WTC11 (cell line): ENCODE data around the gene FAM3D. TPM values are rescaled to one million over a fixed set of nuclear protein-coding genes. Genes with fewer than 3 reads are reported as not detected.

Experiments
- ATAC-seq: fragments of 200-7000 bp; cut with Tn5 transposase; 2 replicates; pipeline ENCODE4 v1.10.0; 2021; ENCODE audit warnings: mild to moderate bottlenecking, moderate library complexity
- CTCF ChIA-PET: fragments of 300-600 bp; sonication (Branson Sonifier 250); formaldehyde crosslinking; loops from one replicate; lab custom pipeline; 2021; ENCODE audit warnings: antibody characterized with exemption; lab: Charles Lee
- POLR2A ChIA-PET: fragments of 350-600 bp; sonication (Branson Sonifier 250); formaldehyde crosslinking; loops from one replicate; lab custom pipeline; 2021; ENCODE audit warnings: antibody characterized with exemption; lab: Charles Lee
- DNase-seq: peaks from one replicate; pipeline ENCODE4 v3.0.0; 2021; ENCODE audit warnings: low spot score
- H3K27ac Mint-ChIP-seq: 2 replicates; pipeline ENCODE4 v1.8.0; 2021; ENCODE audit warnings: mixed read lengths
- H3K27me3 Mint-ChIP-seq: 2 replicates; pipeline ENCODE4 v1.8.0; 2021; ENCODE audit warnings: low read depth, mild to moderate bottlenecking, moderate library complexity, mixed read lengths
- H3K36me3 Mint-ChIP-seq: 2 replicates; pipeline ENCODE4 v1.8.0; 2021; ENCODE audit warnings: mixed read lengths
- H3K4me1 Mint-ChIP-seq: 2 replicates; pipeline ENCODE4 v1.8.0; 2022; ENCODE audit warnings: mixed read lengths
- H3K4me3 Mint-ChIP-seq: 2 replicates; pipeline ENCODE4 v1.8.0; 2021; ENCODE audit warnings: mild to moderate bottlenecking, moderate library complexity, mixed read lengths
- H3K9me3 Mint-ChIP-seq: 2 replicates; pipeline ENCODE4 v1.8.0; 2021; ENCODE audit warnings: mixed read lengths
- EMX1 ChIP-seq: fragments of 250-450 bp; sonication (Bioruptor Pico); IDR thresholded peaks from 2 replicates; pipeline ENCODE4 v1.8.0; 2021; ENCODE audit warnings: mild to moderate bottlenecking
- ETV6 ChIP-seq: sonication (generic); formaldehyde crosslinking; IDR thresholded peaks from 2 replicates; pipeline ENCODE4 v1.8.1; 2022; ENCODE audit warnings: mild to moderate bottlenecking, missing genetic modification reagents
- JUN ChIP-seq: sonication (generic); formaldehyde crosslinking; IDR thresholded peaks from 2 replicates; pipeline ENCODE4 v1.8.0; 2023; ENCODE audit warnings: mild to moderate bottlenecking, missing genetic modification reagents
- RORB ChIP-seq: fragments of 250-450 bp; sonication (Bioruptor Pico); IDR thresholded peaks from 2 replicates; pipeline ENCODE4 v1.9.0; 2021; ENCODE audit warnings: mild to moderate bottlenecking
- TEAD4 ChIP-seq: sonication (generic); formaldehyde crosslinking; IDR thresholded peaks from 2 replicates; pipeline ENCODE4 v1.8.0; 2022; ENCODE audit warnings: mild to moderate bottlenecking, missing genetic modification reagents
- TP53 ChIP-seq: sonication (generic); formaldehyde crosslinking; IDR thresholded peaks from 2 replicates; pipeline ENCODE4 v1.8.1; 2023; ENCODE audit warnings: mild to moderate bottlenecking, missing genetic modification reagents
- ZBTB21 ChIP-seq: sonication (generic); formaldehyde crosslinking; IDR thresholded peaks from 2 replicates; pipeline ENCODE4 v1.8.1; 2023; ENCODE audit warnings: mild to moderate bottlenecking, missing genetic modification reagents, borderline replicate concordance
- ZNF121 ChIP-seq: sonication (generic); formaldehyde crosslinking; IDR thresholded peaks from 2 replicates; pipeline ENCODE4 v1.8.0; 2023; ENCODE audit warnings: missing genetic modification reagents
- ZNF138 ChIP-seq: sonication (generic); formaldehyde crosslinking; conservative IDR thresholded peaks from 2 replicates; pipeline ENCODE4 v1.8.1; 2022; ENCODE audit warnings: mild to moderate bottlenecking, moderate library complexity, missing genetic modification reagents
- ZNF219 ChIP-seq: sonication (generic); formaldehyde crosslinking; IDR thresholded peaks from 2 replicates; pipeline ENCODE4 v1.8.0; 2023; ENCODE audit warnings: missing genetic modification reagents, mild to moderate bottlenecking, borderline replicate concordance
- ZNF317 ChIP-seq: sonication (generic); formaldehyde crosslinking; IDR thresholded peaks from 2 replicates; pipeline ENCODE4 v1.8.1; 2023; ENCODE audit warnings: low read depth, mild to moderate bottlenecking, moderate library complexity, missing genetic modification reagents, borderline replicate concordance
- ZNF423 ChIP-seq: fragments of 250-450 bp; sonication (Bioruptor Pico); IDR thresholded peaks from 2 replicates; pipeline ENCODE4 v2.1.2; 2022; ENCODE audit warnings: mild to moderate bottlenecking, moderate library complexity
- ZNF671 ChIP-seq: fragments of 250-450 bp; sonication (Bioruptor Pico); IDR thresholded peaks from 2 replicates; pipeline ENCODE4 v1.8.0; 2021; ENCODE audit warnings: mild to moderate bottlenecking
- total RNA-seq: library from RNA; stranded (reverse); gene quantifications from 3 replicates; pipeline ENCODE4 v1.2.3, GENCODE V29; 2021
- TF ChIP-seq, protein P1 (sequence below): sonication (generic); formaldehyde crosslinking; IDR thresholded peaks from 2 replicates; pipeline ENCODE4 v1.8.1; 2023; ENCODE audit warnings: mild to moderate bottlenecking, missing genetic modification reagents, moderate library complexity
- TF ChIP-seq, protein P2 (sequence below): fragments of 250-450 bp; sonication (Bioruptor Pico); IDR thresholded peaks from 2 replicates; pipeline ENCODE4 v1.9.0; 2021; ENCODE audit warnings: mild to moderate bottlenecking
- TF ChIP-seq, protein P3 (sequence below): sonication (generic); formaldehyde crosslinking; IDR thresholded peaks from 2 replicates; pipeline ENCODE4 v1.8.0; 2023; ENCODE audit warnings: missing genetic modification reagents
- TF ChIP-seq, protein P4 (sequence below): sonication (generic); formaldehyde crosslinking; IDR thresholded peaks from 2 replicates; pipeline ENCODE4 v1.8.1; 2022; ENCODE audit warnings: missing genetic modification reagents, borderline replicate concordance
- TF ChIP-seq, protein P5 (sequence below): sonication (generic); formaldehyde crosslinking; IDR thresholded peaks from 2 replicates; pipeline ENCODE4 v1.8.1; 2023; ENCODE audit warnings: mild to moderate bottlenecking, moderate library complexity, missing genetic modification reagents
- TF ChIP-seq, protein P6 (sequence below): fragments of 250-450 bp; sonication (Bioruptor Pico); IDR thresholded peaks from 2 replicates; pipeline ENCODE4 v2.1.2; 2022; ENCODE audit warnings: mild to moderate bottlenecking, moderate library complexity
- TF ChIP-seq, protein P7 (sequence below): fragments of 250-450 bp; sonication (Bioruptor Pico); conservative IDR thresholded peaks from 2 replicates; pipeline ENCODE4 v1.9.0; 2021; ENCODE audit warnings: mild to moderate bottlenecking

FAM3D gene
- total RNA-seq, 1 experiment from 2014 or later, result 0.66 TPM

DNA sequence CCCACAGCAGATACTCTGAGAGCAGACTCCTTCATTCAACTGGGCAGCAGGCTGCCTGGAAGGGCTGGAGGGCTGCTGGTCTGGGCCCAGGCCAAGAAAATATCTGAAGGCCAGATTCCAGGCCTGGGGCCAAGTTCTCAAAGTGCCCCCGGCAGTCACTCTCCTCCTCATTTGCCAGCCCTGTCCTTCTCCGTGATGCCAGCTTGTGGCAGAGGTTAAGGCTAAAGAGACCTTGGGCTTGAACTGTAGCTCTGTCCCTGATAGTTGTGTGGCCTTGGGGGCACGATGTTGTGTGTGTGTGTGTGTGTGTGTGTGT lies 39.0 kb downstream of the FAM3D start (continued):
- TF ChIP-seq, protein P1, sequence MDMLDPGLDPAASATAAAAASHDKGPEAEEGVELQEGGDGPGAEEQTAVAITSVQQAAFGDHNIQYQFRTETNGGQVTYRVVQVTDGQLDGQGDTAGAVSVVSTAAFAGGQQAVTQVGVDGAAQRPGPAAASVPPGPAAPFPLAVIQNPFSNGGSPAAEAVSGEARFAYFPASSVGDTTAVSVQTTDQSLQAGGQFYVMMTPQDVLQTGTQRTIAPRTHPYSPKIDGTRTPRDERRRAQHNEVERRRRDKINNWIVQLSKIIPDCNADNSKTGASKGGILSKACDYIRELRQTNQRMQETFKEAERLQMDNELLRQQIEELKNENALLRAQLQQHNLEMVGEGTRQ, result no peak
- TF ChIP-seq ZNF138 (CRISPR knock-in tag) (no peak), ZNF317 (CRISPR knock-in tag) (no peak), EMX1 (CRISPR knock-in tag) (no peak), ZNF423 (CRISPR knock-in tag) (no peak), ZBTB21 (CRISPR knock-in tag) (no peak)
- TF ChIP-seq, protein P2, sequence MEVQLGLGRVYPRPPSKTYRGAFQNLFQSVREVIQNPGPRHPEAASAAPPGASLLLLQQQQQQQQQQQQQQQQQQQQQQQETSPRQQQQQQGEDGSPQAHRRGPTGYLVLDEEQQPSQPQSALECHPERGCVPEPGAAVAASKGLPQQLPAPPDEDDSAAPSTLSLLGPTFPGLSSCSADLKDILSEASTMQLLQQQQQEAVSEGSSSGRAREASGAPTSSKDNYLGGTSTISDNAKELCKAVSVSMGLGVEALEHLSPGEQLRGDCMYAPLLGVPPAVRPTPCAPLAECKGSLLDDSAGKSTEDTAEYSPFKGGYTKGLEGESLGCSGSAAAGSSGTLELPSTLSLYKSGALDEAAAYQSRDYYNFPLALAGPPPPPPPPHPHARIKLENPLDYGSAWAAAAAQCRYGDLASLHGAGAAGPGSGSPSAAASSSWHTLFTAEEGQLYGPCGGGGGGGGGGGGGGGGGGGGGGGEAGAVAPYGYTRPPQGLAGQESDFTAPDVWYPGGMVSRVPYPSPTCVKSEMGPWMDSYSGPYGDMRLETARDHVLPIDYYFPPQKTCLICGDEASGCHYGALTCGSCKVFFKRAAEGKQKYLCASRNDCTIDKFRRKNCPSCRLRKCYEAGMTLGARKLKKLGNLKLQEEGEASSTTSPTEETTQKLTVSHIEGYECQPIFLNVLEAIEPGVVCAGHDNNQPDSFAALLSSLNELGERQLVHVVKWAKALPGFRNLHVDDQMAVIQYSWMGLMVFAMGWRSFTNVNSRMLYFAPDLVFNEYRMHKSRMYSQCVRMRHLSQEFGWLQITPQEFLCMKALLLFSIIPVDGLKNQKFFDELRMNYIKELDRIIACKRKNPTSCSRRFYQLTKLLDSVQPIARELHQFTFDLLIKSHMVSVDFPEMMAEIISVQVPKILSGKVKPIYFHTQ (CRISPR knock-in tag), result no peak
- TF ChIP-seq, protein P3, sequence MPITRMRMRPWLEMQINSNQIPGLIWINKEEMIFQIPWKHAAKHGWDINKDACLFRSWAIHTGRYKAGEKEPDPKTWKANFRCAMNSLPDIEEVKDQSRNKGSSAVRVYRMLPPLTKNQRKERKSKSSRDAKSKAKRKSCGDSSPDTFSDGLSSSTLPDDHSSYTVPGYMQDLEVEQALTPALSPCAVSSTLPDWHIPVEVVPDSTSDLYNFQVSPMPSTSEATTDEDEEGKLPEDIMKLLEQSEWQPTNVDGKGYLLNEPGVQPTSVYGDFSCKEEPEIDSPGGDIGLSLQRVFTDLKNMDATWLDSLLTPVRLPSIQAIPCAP (CRISPR knock-in tag), result no peak

DNA sequence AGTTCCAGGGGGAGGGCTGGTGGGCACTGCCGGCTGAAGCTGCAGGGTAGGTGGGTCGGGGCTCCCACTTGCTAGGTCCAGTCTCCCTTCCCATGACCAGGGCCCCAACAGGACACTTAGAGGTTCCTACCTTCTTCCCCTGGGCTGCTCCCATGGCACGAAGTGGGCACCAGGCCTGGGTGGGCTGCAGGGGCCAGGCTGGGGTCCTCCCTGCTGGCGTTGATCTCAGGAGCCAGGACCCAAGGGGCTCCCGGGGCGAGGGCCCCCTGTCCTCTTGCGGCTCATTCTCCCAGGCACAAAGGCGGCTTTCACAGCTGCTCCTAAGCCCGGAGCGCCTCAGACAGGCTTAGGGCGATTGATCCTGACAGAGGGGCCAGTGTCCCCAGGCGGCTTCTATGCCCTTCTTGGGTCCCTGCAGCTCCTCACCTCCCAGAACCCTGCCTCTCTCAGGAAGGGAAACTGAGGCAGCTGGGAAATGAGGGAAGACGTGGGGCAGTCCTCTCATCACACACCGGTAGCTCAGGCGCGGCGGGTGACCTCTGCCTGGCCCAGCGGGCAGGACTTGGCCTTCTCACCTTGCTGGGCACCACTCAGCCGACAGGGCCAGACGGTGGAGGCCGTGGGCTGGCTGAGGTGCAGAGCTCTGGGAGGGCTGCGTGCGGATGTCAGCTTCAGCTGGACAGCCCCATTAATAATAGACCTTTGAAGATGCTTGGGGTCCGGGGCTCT lies 39.6 kb downstream of the FAM3D start:
- CTCF ChIA-PET, result interaction anchor here (1.1 to 10.1 kb wide), 6 partner anchors 9 to 198 kb away, joined by 3 to 223 read pairs (median 4); partner anchors contain the start of gene FAM107A
- no peaks in the 10 kb centered on the region for H3K36me3 Mint-ChIP-seq

More for the DNA sequence above, 39.6 kb downstream of the FAM3D start:
- H3K9me3 Mint-ChIP-seq, result no peaks in the 10 kb centered on the region
- POLR2A ChIA-PET, result no interaction called here
- H3K4me1 Mint-ChIP-seq, result no peaks in the 10 kb centered on the region
- no peak overlapping the region for H3K27ac Mint-ChIP-seq
- DNase-seq (no peak), ATAC-seq (no peak)
- TF ChIP-seq ZNF671 (CRISPR knock-in tag) (no peak), ZNF423 (CRISPR knock-in tag) (no peak), JUN (CRISPR knock-in tag) (no peak), ZNF121 (CRISPR knock-in tag) (no peak), RORB (no peak), TP53 (CRISPR knock-in tag) (no peak), TEAD4 (CRISPR knock-in tag) (no peak), ZNF219 (no peak), ETV6 (CRISPR knock-in tag) (no peak)
- TF ChIP-seq, protein P4, sequence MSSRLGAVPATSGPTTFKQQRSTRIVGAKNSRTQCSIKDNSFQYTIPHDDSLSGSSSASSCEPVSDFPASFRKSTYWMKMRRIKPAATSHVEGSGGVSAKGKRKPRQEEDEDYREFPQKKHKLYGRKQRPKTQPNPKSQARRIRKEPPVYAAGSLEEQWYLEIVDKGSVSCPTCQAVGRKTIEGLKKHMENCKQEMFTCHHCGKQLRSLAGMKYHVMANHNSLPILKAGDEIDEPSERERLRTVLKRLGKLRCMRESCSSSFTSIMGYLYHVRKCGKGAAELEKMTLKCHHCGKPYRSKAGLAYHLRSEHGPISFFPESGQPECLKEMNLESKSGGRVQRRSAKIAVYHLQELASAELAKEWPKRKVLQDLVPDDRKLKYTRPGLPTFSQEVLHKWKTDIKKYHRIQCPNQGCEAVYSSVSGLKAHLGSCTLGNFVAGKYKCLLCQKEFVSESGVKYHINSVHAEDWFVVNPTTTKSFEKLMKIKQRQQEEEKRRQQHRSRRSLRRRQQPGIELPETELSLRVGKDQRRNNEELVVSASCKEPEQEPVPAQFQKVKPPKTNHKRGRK (CRISPR knock-in tag), result no peak
- TF ChIP-seq, protein P3 (CRISPR knock-in tag), result no peak
- TF ChIP-seq, protein P5, sequence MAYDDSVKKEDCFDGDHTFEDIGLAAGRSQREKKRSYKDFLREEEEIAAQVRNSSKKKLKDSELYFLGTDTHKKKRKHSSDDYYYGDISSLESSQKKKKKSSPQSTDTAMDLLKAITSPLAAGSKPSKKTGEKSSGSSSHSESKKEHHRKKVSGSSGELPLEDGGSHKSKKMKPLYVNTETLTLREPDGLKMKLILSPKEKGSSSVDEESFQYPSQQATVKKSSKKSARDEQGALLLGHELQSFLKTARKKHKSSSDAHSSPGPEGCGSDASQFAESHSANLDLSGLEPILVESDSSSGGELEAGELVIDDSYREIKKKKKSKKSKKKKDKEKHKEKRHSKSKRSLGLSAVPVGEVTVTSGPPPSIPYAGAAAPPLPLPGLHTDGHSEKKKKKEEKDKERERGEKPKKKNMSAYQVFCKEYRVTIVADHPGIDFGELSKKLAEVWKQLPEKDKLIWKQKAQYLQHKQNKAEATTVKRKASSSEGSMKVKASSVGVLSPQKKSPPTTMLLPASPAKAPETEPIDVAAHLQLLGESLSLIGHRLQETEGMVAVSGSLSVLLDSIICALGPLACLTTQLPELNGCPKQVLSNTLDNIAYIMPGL (CRISPR knock-in tag), result no peak
- TF ChIP-seq, protein P6, sequence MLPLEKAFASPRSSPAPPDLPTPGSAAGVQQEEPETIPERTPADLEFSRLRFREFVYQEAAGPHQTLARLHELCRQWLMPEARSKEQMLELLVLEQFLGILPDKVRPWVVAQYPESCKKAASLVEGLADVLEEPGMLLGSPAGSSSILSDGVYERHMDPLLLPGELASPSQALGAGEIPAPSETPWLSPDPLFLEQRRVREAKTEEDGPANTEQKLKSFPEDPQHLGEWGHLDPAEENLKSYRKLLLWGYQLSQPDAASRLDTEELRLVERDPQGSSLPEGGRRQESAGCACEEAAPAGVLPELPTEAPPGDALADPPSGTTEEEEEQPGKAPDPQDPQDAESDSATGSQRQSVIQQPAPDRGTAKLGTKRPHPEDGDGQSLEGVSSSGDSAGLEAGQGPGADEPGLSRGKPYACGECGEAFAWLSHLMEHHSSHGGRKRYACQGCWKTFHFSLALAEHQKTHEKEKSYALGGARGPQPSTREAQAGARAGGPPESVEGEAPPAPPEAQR, result no peak
- TF ChIP-seq, protein P7, sequence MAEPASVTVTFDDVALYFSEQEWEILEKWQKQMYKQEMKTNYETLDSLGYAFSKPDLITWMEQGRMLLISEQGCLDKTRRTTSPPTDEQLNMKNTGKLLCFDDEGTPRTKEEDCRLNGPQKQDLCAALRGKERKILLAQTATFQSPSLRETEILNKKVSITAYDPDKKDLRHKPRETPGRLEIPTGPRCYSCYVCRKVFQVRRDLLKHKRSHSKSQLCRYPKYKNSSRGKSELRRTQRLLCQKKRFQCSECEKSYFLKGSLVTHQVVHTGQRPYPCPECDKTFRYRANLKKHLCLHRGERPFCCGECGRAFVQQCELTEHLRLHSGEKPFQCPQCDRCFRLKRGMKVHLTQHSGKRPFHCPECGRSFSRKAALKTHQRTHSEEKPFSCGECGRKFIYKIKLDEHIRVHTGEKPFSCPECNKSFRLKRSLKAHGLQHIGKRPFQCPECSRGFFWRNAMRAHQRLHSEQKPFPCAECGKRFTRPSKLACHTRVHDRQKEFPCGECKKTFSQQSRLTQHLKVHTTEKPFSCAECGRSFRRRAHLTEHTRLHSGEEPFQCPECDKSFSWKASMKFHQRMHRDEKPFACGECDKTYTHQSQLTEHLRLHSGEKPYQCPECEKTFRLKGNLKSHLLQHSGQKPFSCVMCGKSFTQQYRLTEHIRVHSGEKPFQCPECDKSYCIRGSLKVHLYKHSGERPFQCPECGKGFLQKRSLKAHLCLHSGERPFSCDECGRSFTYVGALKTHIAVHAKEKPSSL (CRISPR knock-in tag), result no peak
- no peak overlapping the region for H3K4me3 Mint-ChIP-seq
- peaks cover 9% of the 10 kb centered on the region for H3K27me3 Mint-ChIP-seq
